WTC11 (cell line): ENCODE results near the gene GOLGA8A. TPM values are rescaled to one million over a fixed set of nuclear protein-coding genes. Genes with fewer than 3 reads are reported as not detected.
A peak's percentile ranks its signal among the peaks of the same experiment; 100 is the strongest.
"Not testable (repeated sequence)": the region's sequence is repeated elsewhere in the genome, so short reads cannot be mapped to it uniquely, and the experiment has no call there.

Source experiments
- ATAC-seq: fragments of 200-7000 bp; cut with Tn5 transposase; 2 replicates; pipeline ENCODE4 v1.10.0; 2021; ENCODE audit warnings: mild to moderate bottlenecking, moderate library complexity
- CTCF ChIA-PET: fragments of 300-600 bp; sonication (Branson Sonifier 250); formaldehyde crosslinking; loops from one replicate; lab custom pipeline; 2021; ENCODE audit warnings: antibody characterized with exemption; lab: Charles Lee
- POLR2A ChIA-PET: fragments of 350-600 bp; sonication (Branson Sonifier 250); formaldehyde crosslinking; loops from one replicate; lab custom pipeline; 2021; ENCODE audit warnings: antibody characterized with exemption; lab: Charles Lee
- DNase-seq: peaks from one replicate; pipeline ENCODE4 v3.0.0; 2021; ENCODE audit warnings: low spot score
- H3K27ac Mint-ChIP-seq: 2 replicates; pipeline ENCODE4 v1.8.0; 2021; ENCODE audit warnings: mixed read lengths
- H3K27me3 Mint-ChIP-seq: 2 replicates; pipeline ENCODE4 v1.8.0; 2021; ENCODE audit warnings: low read depth, mild to moderate bottlenecking, moderate library complexity, mixed read lengths
- H3K36me3 Mint-ChIP-seq: 2 replicates; pipeline ENCODE4 v1.8.0; 2021; ENCODE audit warnings: mixed read lengths
- H3K4me1 Mint-ChIP-seq: 2 replicates; pipeline ENCODE4 v1.8.0; 2022; ENCODE audit warnings: mixed read lengths
- H3K4me3 Mint-ChIP-seq: 2 replicates; pipeline ENCODE4 v1.8.0; 2021; ENCODE audit warnings: mild to moderate bottlenecking, moderate library complexity, mixed read lengths
- H3K9me3 Mint-ChIP-seq: 2 replicates; pipeline ENCODE4 v1.8.0; 2021; ENCODE audit warnings: mixed read lengths
- AR ChIP-seq: fragments of 250-450 bp; sonication (Bioruptor Pico); IDR thresholded peaks from 2 replicates; pipeline ENCODE4 v1.9.0; 2021; ENCODE audit warnings: mild to moderate bottlenecking
- ATF3 ChIP-seq: sonication (generic); formaldehyde crosslinking; conservative IDR thresholded peaks from 2 replicates; pipeline ENCODE4 v1.8.1; 2022; ENCODE audit warnings: mild to moderate bottlenecking, missing genetic modification reagents
- CDX4 ChIP-seq: fragments of 250-450 bp; sonication (Bioruptor Pico); IDR thresholded peaks from 2 replicates; pipeline ENCODE4 v1.9.0; 2021; ENCODE audit warnings: moderate library complexity, mild to moderate bottlenecking, inconsistent platforms, borderline replicate concordance
- ELF4 ChIP-seq: sonication (generic); formaldehyde crosslinking; IDR thresholded peaks from 2 replicates; pipeline ENCODE4 v1.8.1; 2022; ENCODE audit warnings: low read depth, mild to moderate bottlenecking, moderate library complexity, missing genetic modification reagents
- EMX1 ChIP-seq: fragments of 250-450 bp; sonication (Bioruptor Pico); IDR thresholded peaks from 2 replicates; pipeline ENCODE4 v1.8.0; 2021; ENCODE audit warnings: mild to moderate bottlenecking
- ESRRA ChIP-seq: sonication (generic); formaldehyde crosslinking; IDR thresholded peaks from 2 replicates; pipeline ENCODE4 v1.8.1; 2022; ENCODE audit warnings: mild to moderate bottlenecking, missing genetic modification reagents, borderline replicate concordance
- FOXJ3 ChIP-seq: sonication (generic); formaldehyde crosslinking; IDR thresholded peaks from 2 replicates; pipeline ENCODE4 v1.9.0; 2021; ENCODE audit warnings: missing genetic modification reagents, mild to moderate bottlenecking, borderline replicate concordance
- FOXP1 ChIP-seq: sonication (generic); formaldehyde crosslinking; IDR thresholded peaks from 2 replicates; pipeline ENCODE4 v1.8.0; 2022; ENCODE audit warnings: missing genetic modification reagents, mild to moderate bottlenecking, moderate library complexity, borderline replicate concordance
- GABPB1 ChIP-seq: sonication (generic); formaldehyde crosslinking; IDR thresholded peaks from 2 replicates; pipeline ENCODE4 v1.8.1; 2023; ENCODE audit warnings: mild to moderate bottlenecking, missing genetic modification reagents
- GTF2I ChIP-seq: fragments of 250-450 bp; sonication (Bioruptor Pico); conservative IDR thresholded peaks from 2 replicates; pipeline ENCODE4 v1.4.0; 2021; ENCODE audit warnings: mild to moderate bottlenecking
- IRF1 ChIP-seq: sonication (generic); formaldehyde crosslinking; IDR thresholded peaks from 2 replicates; pipeline ENCODE4 v1.8.0; 2023; ENCODE audit warnings: missing genetic modification reagents
- IRF2 ChIP-seq: sonication (generic); formaldehyde crosslinking; IDR thresholded peaks from 2 replicates; pipeline ENCODE4 v1.8.0; 2022; ENCODE audit warnings: low read depth, missing genetic modification reagents, borderline replicate concordance
- KAT7 ChIP-seq: sonication (generic); formaldehyde crosslinking; IDR thresholded peaks from 2 replicates; pipeline ENCODE4 v1.8.1; 2023; ENCODE audit warnings: missing genetic modification reagents, mild to moderate bottlenecking, borderline replicate concordance
- NFE2L1 ChIP-seq: sonication (generic); formaldehyde crosslinking; IDR thresholded peaks from 2 replicates; pipeline ENCODE4 v1.8.1; 2023; ENCODE audit warnings: missing genetic modification reagents
- NR2C2 ChIP-seq: sonication (generic); formaldehyde crosslinking; IDR thresholded peaks from 2 replicates; pipeline ENCODE4 v1.8.0; 2022; ENCODE audit warnings: mild to moderate bottlenecking, missing genetic modification reagents
- SOX15 ChIP-seq: fragments of 250-450 bp; sonication (Bioruptor Pico); IDR thresholded peaks from 2 replicates; pipeline ENCODE4 v1.9.0; 2021; ENCODE audit warnings: mild to moderate bottlenecking
- SP1 ChIP-seq: sonication (generic); formaldehyde crosslinking; conservative IDR thresholded peaks from 2 replicates; pipeline ENCODE4 v1.8.1; 2022; ENCODE audit warnings: missing genetic modification reagents
- TP53 ChIP-seq: sonication (generic); formaldehyde crosslinking; IDR thresholded peaks from 2 replicates; pipeline ENCODE4 v1.8.1; 2023; ENCODE audit warnings: mild to moderate bottlenecking, missing genetic modification reagents
- ZBTB21 ChIP-seq: sonication (generic); formaldehyde crosslinking; IDR thresholded peaks from 2 replicates; pipeline ENCODE4 v1.8.1; 2023; ENCODE audit warnings: mild to moderate bottlenecking, missing genetic modification reagents, borderline replicate concordance
- ZBTB43 ChIP-seq: sonication (generic); formaldehyde crosslinking; IDR thresholded peaks from 2 replicates; pipeline ENCODE4 v1.8.1; 2023; ENCODE audit warnings: mild to moderate bottlenecking, missing genetic modification reagents
- ZNF138 ChIP-seq: sonication (generic); formaldehyde crosslinking; conservative IDR thresholded peaks from 2 replicates; pipeline ENCODE4 v1.8.1; 2022; ENCODE audit warnings: mild to moderate bottlenecking, moderate library complexity, missing genetic modification reagents
- ZNF396 ChIP-seq: fragments of 250-450 bp; sonication (Bioruptor Pico); IDR thresholded peaks from 2 replicates; pipeline ENCODE4 v1.8.0; 2021; ENCODE audit warnings: mild to moderate bottlenecking, moderate library complexity, borderline replicate concordance
- ZNF423 ChIP-seq: fragments of 250-450 bp; sonication (Bioruptor Pico); IDR thresholded peaks from 2 replicates; pipeline ENCODE4 v2.1.2; 2022; ENCODE audit warnings: mild to moderate bottlenecking, moderate library complexity
- ZNF425 ChIP-seq: fragments of 250-450 bp; sonication (Bioruptor Pico); conservative IDR thresholded peaks from 2 replicates; pipeline ENCODE4 v1.9.0; 2021; ENCODE audit warnings: mild to moderate bottlenecking
- total RNA-seq: library from RNA; stranded (reverse); gene quantifications from 3 replicates; pipeline ENCODE4 v1.2.3, GENCODE V29; 2021

The GOLGA8A gene
- total RNA-seq, 1 experiment from 2014 or later: 37.2 TPM

GRCh38 chr15:34435658-34436057, 1.9 kb downstream of the GOLGA8A start:
- CTCF ChIA-PET: no interaction called here
- POLR2A ChIA-PET: no interaction called here
- DNase-seq: no peak
- Mint-ChIP-seq H3K27me3 (peaks cover 46% of the 10 kb centered on the region), H3K36me3 (no peaks in the 10 kb centered on the region; the same call in 1 of the 2 replicates), H3K27ac (no peak overlapping the region), H3K4me1 (no peaks in the 10 kb centered on the region), H3K9me3 (0 out of 2 replicates have a peak, but pooled peaks cover 3% of the 10 kb centered on the region), H3K4me3 (peak overlapping the region; percentile 58; the same call in 1 of the 2 replicates)
- no peak for ATAC-seq
- no peak for TF ChIP-seq AR (CRISPR knock-in tag)
- TF ChIP-seq ELF4: no peak
- TF ChIP-seq ZNF423 (CRISPR knock-in tag): no peak
- no peak for TF ChIP-seq ZBTB43 (CRISPR knock-in tag)
- TF ChIP-seq IRF1: no peak
- no peak for TF ChIP-seq GTF2I
- no peak for TF ChIP-seq SOX15 (CRISPR knock-in tag)
- no peak for TF ChIP-seq NR2C2 (CRISPR knock-in tag)

- TF ChIP-seq SP1 (CRISPR knock-in tag) (no peak), TP53 (CRISPR knock-in tag) (no peak), IRF2 (CRISPR knock-in tag) (no peak), NFE2L1 (no peak), CDX4 (CRISPR knock-in tag) (no peak), FOXJ3 (no peak), GABPB1 (CRISPR knock-in tag) (no peak), ZBTB21 (no peak), ZNF138 (CRISPR knock-in tag) (no peak), ZNF396 (CRISPR knock-in tag) (no peak), ZNF425 (no peak), EMX1 (CRISPR knock-in tag) (no peak), ESRRA (CRISPR knock-in tag) (no peak), KAT7 (CRISPR knock-in tag) (no peak), FOXP1 (CRISPR knock-in tag) (no peak), ATF3 (CRISPR knock-in tag) (no peak)
- Mint-ChIP-seq H3K27ac (no peak overlapping the region), H3K27me3 (peaks cover 40% of the 10 kb centered on the region), H3K36me3 (no peaks in the 10 kb centered on the region; the same call in 1 of the 2 replicates), H3K4me3 (no peak overlapping the region), H3K9me3 (0 out of 2 replicates have a peak, but pooled peaks cover under 1% of the 10 kb centered on the region), H3K4me1 (no peaks in the 10 kb centered on the region)
- CTCF ChIA-PET: no interaction called here
- POLR2A ChIA-PET: no interaction called here
- ATAC-seq (no peak), DNase-seq (no peak)
Observed at GRCh38 chr15:34434627-34435305, 2.8 kb downstream of the GOLGA8A start.

GRCh38 chr15:34433956-34434626, 3.5 kb downstream of the GOLGA8A start:
- not testable (repeated sequence) for H3K4me3 Mint-ChIP-seq

More at GRCh38 chr15:34433956-34434626, 3.5 kb downstream of the GOLGA8A start:
- ATAC-seq, H3K9me3 Mint-ChIP-seq, CTCF ChIA-PET, POLR2A ChIA-PET, H3K4me1 Mint-ChIP-seq, DNase-seq, H3K36me3 Mint-ChIP-seq, H3K27ac Mint-ChIP-seq: not testable (repeated sequence)
- peaks cover 35% of the 10 kb centered on the region for H3K27me3 Mint-ChIP-seq
